Fibroblast of lung (primary cell): ENCODE measurements around the gene DAZAP2.

Experiments
- CTCF ChIP-seq, 2 donors: IDR thresholded peaks in 1 of 2; conservative IDR thresholded peaks in 1 of 2; 1 replicate in 1 of 2; 2 replicates in 1 of 2; pipeline ENCODE4 v1.5.1; 2011 to 2012; ENCODE audit warnings: low read length in 2 of 2, control low read depth in 1 of 2, inconsistent platforms in 1 of 2, low read depth in 1 of 2, mild to moderate bottlenecking in 1 of 2
- EZH2 ChIP-seq: IDR thresholded peaks from 2 replicates; pipeline ENCODE4 v1.5.1; 2012; ENCODE audit warnings: low read length, control low read depth, mild to moderate bottlenecking; ENCODE audit errors: missing control alignments

GRCh38 chr12:51197736-51198567 lies 40.7 kb upstream of the DAZAP2 start:
- TF ChIP-seq EZH2 (no peak), CTCF (conservative IDR thresholded peaks at IDR 0.05 in 1 of 2, IDR thresholded peaks at IDR 0.05 in 1 of 2; ENCODE audit: low read depth in 1 of 2, low read length in 2 of 2) (no peak)
